Astrocyte (in vitro differentiated cells and primary cell): ENCODE data around the gene OFD1. TPM values are rescaled to one million over a fixed set of nuclear protein-coding genes. Genes with fewer than 3 reads are reported as not detected.
"Not testable (repeated sequence)": the region's sequence is repeated elsewhere in the genome, so short reads cannot be mapped to it uniquely, and the experiment has no call there.

ENCODE experiments used
- DNase-seq: peaks from one replicate; pipeline ENCODE4 v3.0.0-alpha.2; 2010; ENCODE audit warnings: low read depth
- FAIRE-seq: peaks from 2 replicates; lab custom pipeline; 2011; peaks lifted over from hg19 to GRCh38; lab: Jason Lieb, UNC
- H2AFZ ChIP-seq: 2 replicates; pipeline ENCODE4 v1.6.0; 2012; ENCODE audit warnings: low read depth, low read length, inconsistent platforms
- H3K27ac ChIP-seq: 2 replicates; pipeline ENCODE4 v1.5.1; 2011; ENCODE audit warnings: low read depth, low read length, inconsistent platforms
- H3K27me3 ChIP-seq: 2 replicates; pipeline ENCODE4 v1.6.0; 2011; ENCODE audit warnings: low read length, inconsistent platforms; ENCODE audit not compliant: insufficient read depth
- H3K36me3 ChIP-seq: 2 replicates; pipeline ENCODE4 v1.5.1; 2011; ENCODE audit warnings: low read length, inconsistent platforms; ENCODE audit not compliant: insufficient read depth
- H3K4me1 ChIP-seq: 2 replicates; pipeline ENCODE4 v1.5.1; 2011; ENCODE audit warnings: low read length, inconsistent platforms; ENCODE audit not compliant: insufficient read depth
- H3K4me2 ChIP-seq: 2 replicates; pipeline ENCODE4 v1.6.0; 2012; ENCODE audit warnings: low read length, inconsistent platforms
- H3K4me3 ChIP-seq: 2 replicates; pipeline ENCODE4 v1.5.1; 2011; ENCODE audit warnings: low read depth, mild to moderate bottlenecking, low read length, inconsistent platforms; ENCODE audit not compliant: insufficient read depth
- H3K79me2 ChIP-seq: 2 replicates; pipeline ENCODE4 v1.6.0; 2012; ENCODE audit warnings: mild to moderate bottlenecking, low read length, inconsistent platforms; ENCODE audit not compliant: insufficient read depth
- H3K9ac ChIP-seq: 2 replicates; pipeline ENCODE4 v1.6.0; 2012; ENCODE audit warnings: mild to moderate bottlenecking, low read length, inconsistent platforms
- H3K9me3 ChIP-seq: 2 replicates; pipeline ENCODE4 v1.5.1; 2012; ENCODE audit warnings: low read depth, mild to moderate bottlenecking, low read length, inconsistent platforms; ENCODE audit not compliant: insufficient read depth
- H4K20me1 ChIP-seq: 2 replicates; pipeline ENCODE4 v1.6.0; 2012; ENCODE audit warnings: low read length, inconsistent platforms; ENCODE audit not compliant: insufficient read depth
- H3K27ac Mint-ChIP-seq: one replicate; pipeline ENCODE4 v1.8.0; 2021; ENCODE audit warnings: mild to moderate bottlenecking, mixed read lengths; ENCODE audit not compliant: unreplicated experiment
- H3K27me3 Mint-ChIP-seq: one replicate; pipeline ENCODE4 v1.8.0; 2021; ENCODE audit warnings: low read depth, mixed read lengths; ENCODE audit not compliant: unreplicated experiment
- H3K36me3 Mint-ChIP-seq: one replicate; pipeline ENCODE4 v1.8.0; 2021; ENCODE audit warnings: low read depth, mixed read lengths; ENCODE audit not compliant: unreplicated experiment
- H3K4me1 Mint-ChIP-seq: one replicate; pipeline ENCODE4 v1.8.0; 2021; ENCODE audit warnings: low read depth, mixed read lengths; ENCODE audit not compliant: unreplicated experiment
- H3K4me3 Mint-ChIP-seq: one replicate; pipeline ENCODE4 v1.8.0; 2021; ENCODE audit warnings: mild to moderate bottlenecking, moderate library complexity, mixed read lengths; ENCODE audit not compliant: unreplicated experiment
- H3K9me3 Mint-ChIP-seq: one replicate; pipeline ENCODE4 v1.8.0; 2021; ENCODE audit warnings: mild to moderate bottlenecking, mixed read lengths; ENCODE audit not compliant: unreplicated experiment
- CTCF ChIP-seq: IDR thresholded peaks from 2 replicates; pipeline ENCODE4 v1.5.1; 2011; ENCODE audit warnings: low read depth, mild to moderate bottlenecking, inconsistent platforms, low read length, moderate library complexity; ENCODE audit not compliant: insufficient read depth
- EZH2 ChIP-seq: IDR thresholded peaks from 2 replicates; pipeline ENCODE4 v1.6.1; 2012; ENCODE audit warnings: mild to moderate bottlenecking, low read length, inconsistent platforms; ENCODE audit not compliant: insufficient read depth
- total RNA-seq: library from RNA; stranded (reverse); gene quantifications from 2 replicates; pipeline ENCODE4 v1.2.1, GENCODE V29; 2021

OFD1 gene
- total RNA-seq, 1 donor from 2014 or later = 22.0 TPM

GRCh38 chrX:13719192-13719856, 15.2 kb upstream of the OFD1 start:
- H2AFZ ChIP-seq = no peak overlapping the region
- H4K20me1 ChIP-seq = peaks cover 5% of the 10 kb centered on the region
- no peak for TF ChIP-seq EZH2
- TF ChIP-seq CTCF = no peak
- no peaks in the 10 kb centered on the region for H3K9me3 Mint-ChIP-seq
- no peak overlapping the region for H3K4me3 ChIP-seq
- peaks cover 11% of the 10 kb centered on the region for H3K36me3 ChIP-seq
- H3K79me2 ChIP-seq = peaks cover 30% of the 10 kb centered on the region
- no peak overlapping the region for H3K4me3 Mint-ChIP-seq
- peak overlapping the region; percentile 58 for H3K27ac Mint-ChIP-seq
- peak overlapping the region; percentile 94 for H3K27ac ChIP-seq
- peaks cover 5% of the 10 kb centered on the region for H3K36me3 Mint-ChIP-seq
- H3K9ac ChIP-seq = no peak overlapping the region
- peaks cover 15% of the 10 kb centered on the region for H3K4me1 ChIP-seq
- peak; percentile 43 for FAIRE-seq
- no peak overlapping the region for H3K4me2 ChIP-seq
- DNase-seq = no peak
- H3K27me3 Mint-ChIP-seq = no peaks in the 10 kb centered on the region
- H3K27me3 ChIP-seq = no peaks in the 10 kb centered on the region
- peaks cover 17% of the 10 kb centered on the region for H3K4me1 Mint-ChIP-seq
- H3K9me3 ChIP-seq = no peaks in the 10 kb centered on the region

- Mint-ChIP-seq H3K4me3 (no peak overlapping the region), H3K36me3 (peaks cover 5% of the 10 kb centered on the region), H3K9me3 (no peaks in the 10 kb centered on the region), H3K27me3 (no peaks in the 10 kb centered on the region), H3K27ac (no peak overlapping the region), H3K4me1 (peaks cover 19% of the 10 kb centered on the region)
- no peak overlapping the region for H3K4me2 ChIP-seq
- no peaks in the 10 kb centered on the region for H3K27me3 ChIP-seq
- no peaks in the 10 kb centered on the region for H3K9me3 ChIP-seq
- H3K4me1 ChIP-seq = peaks cover 15% of the 10 kb centered on the region
- peaks cover 37% of the 10 kb centered on the region for H3K79me2 ChIP-seq
- H3K9ac ChIP-seq = no peak overlapping the region
- no peak for FAIRE-seq
- TF ChIP-seq EZH2 (no peak), CTCF (no peak)
- peaks cover 5% of the 10 kb centered on the region for H4K20me1 ChIP-seq
- H3K27ac ChIP-seq = no peak overlapping the region
- no peak for DNase-seq
- H3K36me3 ChIP-seq = peaks cover 5% of the 10 kb centered on the region
- H2AFZ ChIP-seq = no peak overlapping the region
- no peak overlapping the region for H3K4me3 ChIP-seq
Observed at GRCh38 chrX:13721371-13721770, 13.2 kb upstream of the OFD1 start.

GRCh38 chrX:13721819-13722519, 12.6 kb upstream of the OFD1 start:
- no peaks in the 10 kb centered on the region for H3K9me3 ChIP-seq
- no peaks in the 10 kb centered on the region for H3K27me3 ChIP-seq
- Mint-ChIP-seq H3K4me1 (peaks cover 18% of the 10 kb centered on the region), H3K27me3 (no peaks in the 10 kb centered on the region), H3K27ac (no peak overlapping the region), H3K4me3 (no peak overlapping the region), H3K9me3 (no peaks in the 10 kb centered on the region), H3K36me3 (peaks cover 5% of the 10 kb centered on the region)
- peak; percentile 13 for FAIRE-seq
- H2AFZ ChIP-seq = no peak overlapping the region
- H3K4me1 ChIP-seq = peaks cover 15% of the 10 kb centered on the region
- TF ChIP-seq EZH2 (no peak), CTCF (no peak)
- H3K4me2 ChIP-seq = no peak overlapping the region
- DNase-seq = peak; percentile 47
- H3K79me2 ChIP-seq = peaks cover 37% of the 10 kb centered on the region
- H3K36me3 ChIP-seq = peaks cover 4% of the 10 kb centered on the region
- H3K27ac ChIP-seq = no peak overlapping the region
- no peak overlapping the region for H3K4me3 ChIP-seq
- peaks cover 5% of the 10 kb centered on the region for H4K20me1 ChIP-seq
- H3K9ac ChIP-seq = no peak overlapping the region

GRCh38 chrX:13724878-13725277, 9.7 kb upstream of the OFD1 start:
- not testable (repeated sequence) for H3K36me3 Mint-ChIP-seq, H3K4me3 ChIP-seq, H3K27me3 Mint-ChIP-seq, H3K27ac ChIP-seq, H3K9me3 Mint-ChIP-seq, H3K4me3 Mint-ChIP-seq, H3K27me3 ChIP-seq, FAIRE-seq, H3K9me3 ChIP-seq, DNase-seq, H3K4me2 ChIP-seq, H2AFZ ChIP-seq, H3K36me3 ChIP-seq, H3K27ac Mint-ChIP-seq, H3K4me1 Mint-ChIP-seq, H3K4me1 ChIP-seq, H3K9ac ChIP-seq, H4K20me1 ChIP-seq
- H3K79me2 ChIP-seq = peaks cover 39% of the 10 kb centered on the region
